Neural progenitor cell (in vitro differentiated cells): ENCODE measurements around the gene MOK.

Source experiments
- CTCF ChIP-seq: fragments of 200-600 bp; sonication (generic); IDR thresholded peaks from 2 replicates; pipeline ENCODE4 v1.5.1; 2017; ENCODE audit warnings: antibody characterized with exemption, mild to moderate bottlenecking
- EZH2 ChIP-seq: fragments of 200-600 bp; sonication (generic); IDR thresholded peaks from 2 replicates; pipeline ENCODE4 v1.6.1; 2017; ENCODE audit warnings: antibody characterized with exemption, mild to moderate bottlenecking, moderate library complexity
- EZH2phosphoT487 ChIP-seq: fragments of 200-600 bp; sonication (generic); IDR thresholded peaks from 2 replicates; pipeline ENCODE4 v1.6.1; 2017; ENCODE audit warnings: antibody characterized with exemption

GRCh38 chr14:102234331-102235264, 70.4 kb downstream of the MOK start:
- TF ChIP-seq EZH2 (no peak), CTCF (no peak), EZH2phosphoT487 (no peak)
